ENCODE results near the gene ADAM8.

ADAM8 gene

DNA sequence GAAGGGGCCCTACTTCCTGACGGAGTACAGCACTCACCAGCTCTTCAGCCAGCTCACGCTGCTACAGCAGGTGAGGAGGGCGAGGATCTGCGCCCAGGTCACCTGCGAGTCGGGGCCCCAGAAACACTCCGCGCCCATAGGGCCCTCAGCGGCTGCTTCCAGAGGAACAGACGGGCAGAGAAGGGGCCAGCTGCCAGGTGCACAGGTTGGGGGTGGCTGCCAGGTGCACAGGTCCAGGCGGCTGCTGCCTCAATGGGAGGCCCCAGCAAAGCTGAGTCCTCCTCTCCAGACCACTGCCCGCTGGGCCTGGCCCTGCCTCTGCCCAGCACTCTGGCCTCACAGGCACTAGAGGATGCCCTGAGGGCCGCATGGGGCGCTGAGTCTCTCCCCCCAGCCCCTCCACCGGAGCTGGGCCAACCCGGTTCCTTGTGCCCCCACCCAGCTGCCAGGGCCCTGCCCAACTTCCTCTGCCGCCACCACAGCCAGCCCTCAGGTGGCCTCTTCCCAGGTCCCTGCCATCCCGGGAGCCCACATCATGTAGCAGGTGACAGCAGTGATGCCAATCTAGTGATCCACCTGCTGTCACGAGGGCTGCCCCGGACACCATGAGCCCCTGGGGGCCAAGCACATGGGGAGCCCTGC lies 63.7 kb downstream of the ADAM8 start:
- no peaks in the 10 kb centered on the region for H3K36me3 ChIP-seq (ENCODE audit: control insufficient read depth, insufficient read depth, low read length)
- H3K4me1 ChIP-seq (ENCODE audit: control insufficient read depth, insufficient read depth, low read length) = no peaks in the 10 kb centered on the region
- H3K9me3 ChIP-seq (ENCODE audit: control insufficient read depth, insufficient read depth, low read length) = no peaks in the 10 kb centered on the region
- WGBS (ENCODE audit: insufficient coverage, insufficient read length) = no CpG with 5 or more reads among the region's 20 CpGs
- no peaks in the 10 kb centered on the region for H3K27me3 ChIP-seq (ENCODE audit: control insufficient read depth, insufficient read depth, low read length)
- H3K27ac ChIP-seq (ENCODE audit: low read length) = no peak overlapping the region
- DNase-seq (ENCODE audit: low read depth, low spot score) = no peak
- no peak overlapping the region for H3K4me3 ChIP-seq (ENCODE audit: low read length)

All from iPS DF 6.9 (cell line).